HG03558 (cell line): Measurements from ENCODE around the gene TREML1.
"Not testable (repeated sequence)": the region's sequence is repeated elsewhere in the genome, so short reads cannot be mapped to it uniquely, and the experiment has no call there.

Source experiments
- ATAC-seq: cut with Tn5 transposase; IDR thresholded peaks from one replicate; pipeline ENCODE4 v1.9.1; 2021; ENCODE audit warnings: moderate number of reproducible peaks; ENCODE audit not compliant: unreplicated experiment; ENCODE audit errors: extremely low read depth

TREML1 gene

GRCh38 chr6:41153992-41154625 lies at the start of gene TREML1:
TSS of gene TREML1 (minus strand) at chr6:41154347. CDS start at chr6:41154288, 59 bp downstream.
- ATAC-seq: no peak

- ATAC-seq: no peak
Observed at GRCh38 chr6:41201764-41202173, 47.6 kb upstream of the TREML1 start.

GRCh38 chr6:41200901-41201763 lies 47.0 kb upstream of the TREML1 start, which contains the start of gene TREML2:
TSS of gene TREML2 (minus strand) at chr6:41201149. CDS start at chr6:41201008, 141 bp downstream.
- no peak for ATAC-seq

GRCh38 chr6:41200296-41200900 lies 46.3 kb upstream of the TREML1 start:
- no peak for ATAC-seq

- no peak for ATAC-seq
Observed at GRCh38 chr6:41199552-41200246, 45.6 kb upstream of the TREML1 start.

GRCh38 chr6:41197234-41197633 lies 43.1 kb upstream of the TREML1 start:
- no peak for ATAC-seq

- no peak for ATAC-seq
Observed at GRCh38 chr6:41194386-41194785, 40.2 kb upstream of the TREML1 start.

- ATAC-seq: no peak
Observed at GRCh38 chr6:41193884-41194283, 39.7 kb upstream of the TREML1 start.

GRCh38 chr6:41193171-41193734 lies 39.1 kb upstream of the TREML1 start:
- ATAC-seq: no peak

GRCh38 chr6:41191569-41191968 lies 37.4 kb upstream of the TREML1 start:
- ATAC-seq: no peak

GRCh38 chr6:41190791-41191190 lies 36.6 kb upstream of the TREML1 start:
- ATAC-seq: no peak

- ATAC-seq: no peak
Observed at GRCh38 chr6:41189967-41190366, 35.8 kb upstream of the TREML1 start.

GRCh38 chr6:41189046-41189445 lies 34.9 kb upstream of the TREML1 start:
- not testable (repeated sequence) for ATAC-seq

GRCh38 chr6:41187924-41188886 lies 34.1 kb upstream of the TREML1 start:
- no peak for ATAC-seq

- no peak for ATAC-seq
Observed at GRCh38 chr6:41186031-41186562, 31.9 kb upstream of the TREML1 start.

- ATAC-seq: no peak
Observed at GRCh38 chr6:41184761-41185160, 30.6 kb upstream of the TREML1 start.

GRCh38 chr6:41182069-41183034 lies 28.2 kb upstream of the TREML1 start:
- no peak for ATAC-seq

- ATAC-seq: no peak
Observed at GRCh38 chr6:41181566-41181965, 27.4 kb upstream of the TREML1 start.
